Measurements from ENCODE around the gene SKIC2.
"Not testable (repeated sequence)": the region's sequence is repeated elsewhere in the genome, so short reads cannot be mapped to it uniquely, and the experiment has no call there.

SKIC2 gene

GRCh38 chr6:32005538-32005880 is 46.5 kb downstream of the SKIC2 start:
- DNase-seq, result not testable (repeated sequence)

GRCh38 chr6:32005991-32006529 is 47.1 kb downstream of the SKIC2 start:
- not testable (repeated sequence) for DNase-seq

- not testable (repeated sequence) for DNase-seq
These were observed 48.1 kb downstream of the SKIC2 start for GRCh38 chr6:32007086-32007485.

GRCh38 chr6:32008037-32008436 is 49.1 kb downstream of the SKIC2 start:
- DNase-seq, result not testable (repeated sequence)

- not testable (repeated sequence) for DNase-seq
These were observed 49.6 kb downstream of the SKIC2 start for GRCh38 chr6:32008616-32009015.

GRCh38 chr6:32009537-32009936 is 50.6 kb downstream of the SKIC2 start:
- DNase-seq, result not testable (repeated sequence)

GRCh38 chr6:32010856-32011530 is 52.0 kb downstream of the SKIC2 start:
- DNase-seq, result not testable (repeated sequence)

- not testable (repeated sequence) for DNase-seq
These were observed 54.1 kb downstream of the SKIC2 start for GRCh38 chr6:32012941-32013617.

- DNase-seq, result not testable (repeated sequence)
These were observed 54.8 kb downstream of the SKIC2 start for GRCh38 chr6:32013738-32014137.

- DNase-seq, result not testable (repeated sequence)
These were observed 55.6 kb downstream of the SKIC2 start, which contains the start of gene C4B for GRCh38 chr6:32014547-32014946. TSS of gene C4B (plus strand) at chr6:32014795. CDS start at chr6:32014846, 51 bp downstream.

All from effector CD8-positive, alpha-beta T cell (primary cell).